GM12891 (cell line): Measurements from ENCODE around the gene PDYN.

ENCODE experiments used
- PAX5 ChIP-seq: IDR thresholded peaks from 2 replicates; pipeline ENCODE4 v1.6.1; 2011; ENCODE audit warnings: low read length, moderate library complexity, mild to moderate bottlenecking; ENCODE audit not compliant: insufficient read depth, severe bottlenecking
- POLR2A ChIP-seq: IDR thresholded peaks from 2 replicates; pipeline ENCODE4 v1.6.1; 2011; ENCODE audit warnings: low read depth, low read length, control low read depth

- TF ChIP-seq POLR2A, result no peak
- TF ChIP-seq PAX5, result no peak
These were observed 32.5 kb downstream of the PDYN start for GRCh38 chr20:1961374-1961773.
